Stomach (tissue), 9 donors: Measurements from ENCODE around the gene ANTXRL. TPM values are rescaled to one million over a fixed set of nuclear protein-coding genes. Genes with fewer than 3 reads are reported as not detected.
"Not testable (repeated sequence)": the region's sequence is repeated elsewhere in the genome, so short reads cannot be mapped to it uniquely, and the experiment has no call there.

Experiments
- DNase-seq, 2 donors: peaks; one replicate each; pipeline versions ENCODE4 v3.0.0 to v3.0.0-alpha.2; 2013 to 2019
- H3K27ac ChIP-seq, 5 donors: fragments of 200-600 bp in 4 of 5; sonication (generic) in 4 of 5; one replicate each; pipeline ENCODE4 v1.5.1; 2013 to 2019; ENCODE audit warnings: mild to moderate bottlenecking in 1 of 5, moderate library complexity in 1 of 5
- H3K27me3 ChIP-seq, 3 donors: fragments of 200-600 bp; sonication (generic); one replicate each; pipeline ENCODE4 v1.5.1; 2017 to 2019; ENCODE audit warnings: mixed run types in 1 of 3
- H3K36me3 ChIP-seq, 4 donors: fragments of 200-600 bp; sonication (generic); 1 replicate in 3 of 4; 2 replicates in 1 of 4; pipeline ENCODE4 v1.5.1; 2016 to 2019
- H3K4me1 ChIP-seq, 4 donors: fragments of 200-600 bp; sonication (generic); one replicate each; pipeline ENCODE4 v1.5.1; 2016 to 2019
- H3K4me3 ChIP-seq, 4 donors: fragments of 200-600 bp; sonication (generic) in 3 of 4; one replicate each; pipeline ENCODE4 v1.5.1; 2016 to 2019; ENCODE audit warnings: mild to moderate bottlenecking in 1 of 4
- H3K9me3 ChIP-seq, 4 donors: fragments of 200-600 bp; sonication (generic); one replicate each; pipeline ENCODE4 v1.5.1; 2016 to 2019
- CTCF ChIP-seq, 7 experiments: fragments of 450-650 bp in 4 of 7; fragments of 200-600 bp in 3 of 7; sonication (generic) in 3 of 7; IDR thresholded peaks; one replicate each; pipeline ENCODE4 v1.5.1; 2016 to 2019; ENCODE audit warnings: antibody characterized with exemption in 7 of 7, control low read depth in 2 of 7, mild to moderate bottlenecking in 1 of 7
- EP300 ChIP-seq: sonication (generic); formaldehyde crosslinking; IDR thresholded peaks from one replicate; pipeline ENCODE4 v1.6.1; 2017; ENCODE audit warnings: antibody characterized with exemption
- POLR2A ChIP-seq, 4 donors: fragments of 450-650 bp; IDR thresholded peaks; one replicate each; pipeline ENCODE4 v1.6.1; 2016; ENCODE audit warnings: antibody characterized with exemption in 4 of 4, control low read depth in 2 of 4, mild to moderate bottlenecking in 1 of 4, moderate library complexity in 1 of 4
- POLR2AphosphoS5 ChIP-seq, 3 donors: sonication (generic); formaldehyde crosslinking; IDR thresholded peaks; one replicate each; pipeline ENCODE4 v1.6.1; 2016; ENCODE audit warnings: antibody characterized with exemption in 3 of 3
- WGBS, 5 donors: extraction: QIAGEN DNeasy Blood & Tissue Kit in 3 of 5; methylation state at CpG; one replicate each; pipeline versions ENCODE4 v1.1.5 to v1.1.7; 2013 to 2018; 5-methylcytosine and 5-hydroxymethylcytosine counted together
- intact Hi-C: fragments of 100-400 bp; cut with DNase I; formaldehyde crosslinking; loops from one replicate; pipeline ENCODE4 v1.15.1; 2023; ENCODE audit warnings: low total_unique reads
- polyA plus RNA-seq, 3 donors: library from polyadenylated mRNA; stranded (reverse); fragments of 200-250 nt; gene quantifications; one replicate each; pipeline ENCODE4 v1.2.3, GENCODE V29; 2013
- total RNA-seq, 5 donors: library from RNA; depleted of rRNA; stranded (reverse); fragments of >200 nt; gene quantifications; one replicate each; pipeline versions ENCODE4 v1.1.0 to v1.2.3, GENCODE V29; 2014 to 2016
- donor health status: healthy with polysubstance abuse.
- donor health status: Bipolar disorder and iron deficiency.
- donor health status: healthy.

Gene ANTXRL
- total and polyA plus RNA-seq, 8 donors: not detected

GRCh38 chr10:46247808-46248569 lies 38.8 kb upstream of the ANTXRL start:
- no peak for TF ChIP-seq EP300
- no peak for TF ChIP-seq CTCF (IDR thresholded peaks at IDR 0.05)
- no peak for TF ChIP-seq POLR2AphosphoS5 (IDR thresholded peaks at IDR 0.05)
- no peak for TF ChIP-seq POLR2A (IDR thresholded peaks at IDR 0.05)
- intact Hi-C loops: no loop called here
- Histone ChIP-seq H3K4me3 (no peak overlapping the region), H3K9me3 (no peaks in the 10 kb centered on the region), H3K36me3 (no peaks in the 10 kb centered on the region), H3K27ac (no peak overlapping the region), H3K4me1 (no peaks in the 10 kb centered on the region), H3K27me3 (no peaks in the 10 kb centered on the region)
- DNase-seq: peak; percentile 68 to 74
- WGBS, 5 donors: 52 to 88% (median 70%) methylated on average over 8 to 14 of the region's 14 CpGs

- H3K9me3 ChIP-seq: no peaks in the 10 kb centered on the region
- H3K27me3 ChIP-seq: no peaks in the 10 kb centered on the region
- intact Hi-C loops: no loop called here
- DNase-seq: peak in 1 of 2 donors; percentile 14
- no peak overlapping the region for H3K27ac ChIP-seq
- 69 to 77% (median 72%) methylated on average over 7 to 10 of the region's 10 CpGs for WGBS, 5 donors
- H3K36me3 ChIP-seq: no peaks in the 10 kb centered on the region
- no peak overlapping the region for H3K4me3 ChIP-seq
- H3K4me1 ChIP-seq: no peaks in the 10 kb centered on the region
- TF ChIP-seq POLR2A (IDR thresholded peaks at IDR 0.05): no peak
- no peak for TF ChIP-seq POLR2AphosphoS5 (IDR thresholded peaks at IDR 0.05)
- no peak for TF ChIP-seq CTCF (IDR thresholded peaks at IDR 0.05)
- TF ChIP-seq EP300: no peak
Observed at GRCh38 chr10:46248651-46249146, 38.1 kb upstream of the ANTXRL start.

GRCh38 chr10:46249617-46250344 lies 37.0 kb upstream of the ANTXRL start:
- H3K27ac ChIP-seq, H3K36me3 ChIP-seq, H3K4me1 ChIP-seq, intact Hi-C loops, H3K4me3 ChIP-seq, H3K9me3 ChIP-seq, H3K27me3 ChIP-seq: not testable (repeated sequence)
- DNase-seq: peak; percentile 1 to 8
- 83 to 97% (median 86%) methylated on average over 5 to 7 of the region's 9 CpGs for WGBS, 5 donors

GRCh38 chr10:46250481-46250880 lies 36.3 kb upstream of the ANTXRL start:
- Histone ChIP-seq H3K9me3 (no peaks in the 10 kb centered on the region), H3K27me3 (no peaks in the 10 kb centered on the region), H3K4me1 (peaks cover 0 to under 1% (median 0%) of the 10 kb centered on the region in 4 donors), H3K27ac (no peak overlapping the region), H3K36me3 (no peaks in the 10 kb centered on the region), H3K4me3 (no peak overlapping the region)
- intact Hi-C loops: no loop called here
- no peak for TF ChIP-seq EP300
- TF ChIP-seq POLR2AphosphoS5 (IDR thresholded peaks at IDR 0.05): no peak
- no peak for TF ChIP-seq POLR2A (IDR thresholded peaks at IDR 0.05)
- no peak for TF ChIP-seq CTCF (IDR thresholded peaks at IDR 0.05)
- no peak for DNase-seq
- WGBS, 5 donors: 73 to 91% (median 78%) methylated on average over 5 of the region's 5 CpGs
